ENCODE results near the gene LPAR3.
"Not testable (repeated sequence)": the region's sequence is repeated elsewhere in the genome, so short reads cannot be mapped to it uniquely, and the experiment has no call there.

LPAR3 gene

DNA sequence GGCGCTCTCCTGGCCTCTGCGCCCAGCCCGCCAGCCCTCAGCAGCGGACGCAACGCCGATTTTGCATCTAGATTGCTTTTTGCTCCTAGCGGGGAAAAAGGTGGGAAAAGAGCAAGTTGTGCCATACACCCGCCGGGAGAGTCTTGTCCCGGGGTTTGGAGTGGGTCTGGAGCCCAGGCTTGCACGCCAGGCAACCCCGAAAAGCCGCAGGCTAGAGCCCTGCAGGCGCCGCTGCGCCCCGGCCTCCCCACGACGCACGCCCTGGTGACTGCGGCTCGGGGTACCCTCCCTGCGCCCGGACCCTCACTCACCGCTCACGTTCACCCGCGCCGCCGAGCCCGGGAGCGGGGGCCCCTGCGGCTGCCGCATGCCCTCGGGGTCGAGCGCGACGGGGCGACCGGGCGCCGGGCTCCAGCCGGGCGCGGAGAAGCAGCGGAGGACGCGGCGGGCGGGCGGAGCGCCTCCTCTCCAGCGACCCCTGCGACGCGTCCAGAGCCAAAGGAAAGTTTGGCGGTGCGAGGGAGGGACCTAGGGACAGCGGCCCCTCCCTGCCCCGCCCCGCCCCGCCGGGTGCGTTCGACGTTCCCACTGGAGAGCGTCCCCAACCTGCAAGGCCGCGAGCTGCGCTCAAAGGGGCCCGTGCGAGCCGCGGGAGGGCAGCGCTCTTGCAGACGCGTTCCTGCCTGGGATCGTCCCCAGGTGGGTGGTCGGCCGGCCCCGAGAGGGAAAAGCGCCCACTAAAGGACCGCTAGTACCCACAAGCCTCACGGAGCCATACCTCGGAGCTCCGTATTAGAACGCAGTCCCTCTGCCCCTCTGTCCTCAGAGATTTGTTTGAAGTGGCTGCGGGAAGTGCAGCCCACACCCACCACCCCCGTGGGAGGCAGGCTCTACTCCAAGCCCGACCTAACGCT, at the start of gene LPAR3:
Gene LPAR3 (minus strand): TSS at position 502 of the 914 bp plus-strand sequence. CDS start 27,086 bp downstream, outside the sequence.
- peak; percentile 60 for DNase-seq

DNA sequence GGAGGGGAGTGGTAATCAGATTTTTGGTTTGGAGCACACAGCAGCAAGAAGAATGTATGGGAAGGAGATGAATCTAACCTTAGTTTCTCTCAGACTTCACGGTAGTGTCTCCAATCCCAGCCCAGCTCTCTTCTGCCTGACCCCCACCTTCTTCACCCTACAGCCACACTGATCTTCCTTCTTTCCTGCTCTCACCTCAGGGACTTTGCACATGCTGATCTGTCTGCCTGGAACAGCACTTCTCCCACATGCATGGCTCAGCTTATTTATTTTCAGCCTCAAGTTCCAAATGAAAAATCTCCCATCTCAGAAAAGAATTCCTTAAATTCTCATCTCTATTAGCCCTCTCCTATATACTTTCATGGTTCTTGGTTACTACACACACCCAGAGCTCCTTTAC, 48.8 kb upstream of the LPAR3 start:
- DNase-seq: no peak

DNA sequence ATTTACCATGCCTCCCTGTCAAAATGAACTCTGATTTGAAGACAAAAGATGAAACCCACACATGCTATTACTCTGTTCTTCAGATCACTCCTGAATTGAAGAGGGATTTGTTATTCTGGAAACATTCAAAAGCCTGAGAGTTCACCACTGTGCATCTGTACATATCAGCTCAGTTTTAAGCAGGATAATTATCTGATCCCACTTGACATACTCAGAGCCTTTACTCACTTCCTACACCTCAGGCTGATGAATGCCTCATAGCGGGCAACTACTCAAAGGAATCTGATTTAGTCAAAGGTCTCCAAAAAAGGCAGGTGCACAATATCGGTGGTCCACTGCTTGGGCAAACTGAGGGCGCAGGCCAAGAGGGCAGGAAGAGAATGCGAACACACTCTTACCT, 47.5 kb upstream of the LPAR3 start:
- no peak for DNase-seq

DNA sequence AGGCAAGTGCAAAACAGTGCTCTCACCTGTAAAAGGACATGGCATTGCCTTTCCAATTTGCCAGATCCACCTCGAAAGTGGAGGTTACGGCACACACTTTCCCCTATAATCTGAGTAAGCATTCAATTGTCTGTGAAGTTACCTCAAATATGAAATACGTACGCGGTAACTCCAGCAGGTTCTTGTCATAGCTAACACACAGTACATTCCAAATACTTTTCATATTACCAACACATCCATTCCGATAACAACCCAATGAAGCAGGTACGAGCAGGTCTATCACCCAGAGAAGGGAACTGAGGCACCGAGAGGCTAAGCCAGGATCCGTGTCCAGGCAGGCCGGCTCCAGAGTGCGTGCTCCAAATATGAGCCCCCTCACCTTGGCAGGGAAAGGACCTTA, 46.8 kb upstream of the LPAR3 start:
- no peak for DNase-seq

GRCh38 chr1:84939151-84939550, 46.1 kb upstream of the LPAR3 start:
- no peak for DNase-seq

GRCh38 chr1:84936116-84936810, 43.3 kb upstream of the LPAR3 start:
- peak; percentile 88 for DNase-seq

GRCh38 chr1:84933011-84933611, 40.1 kb upstream of the LPAR3 start:
- DNase-seq: no peak

GRCh38 chr1:84930831-84931230, 37.8 kb upstream of the LPAR3 start:
- DNase-seq: no peak

DNA sequence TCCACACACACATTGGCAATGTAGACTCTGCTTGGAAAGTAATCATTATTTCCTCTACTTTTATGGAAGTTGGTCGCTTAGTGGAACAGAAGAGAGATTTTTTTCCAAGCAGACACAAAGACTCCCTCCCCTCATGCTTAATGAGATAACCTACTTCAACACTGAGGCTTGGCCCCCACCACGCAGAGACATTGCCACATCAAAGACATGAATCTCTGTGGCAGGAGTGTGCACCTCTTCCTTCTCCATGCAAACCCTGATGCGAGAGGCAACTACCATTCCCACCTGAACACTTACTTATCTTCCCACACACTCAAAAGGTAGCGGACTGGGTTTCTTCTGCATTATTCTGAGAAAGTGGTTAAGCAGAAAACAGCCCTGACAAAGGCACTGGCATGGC, 37.3 kb upstream of the LPAR3 start:
- DNase-seq: no peak

- no peak for DNase-seq
Measured at GRCh38 chr1:84929581-84929980, 36.6 kb upstream of the LPAR3 start.

DNA sequence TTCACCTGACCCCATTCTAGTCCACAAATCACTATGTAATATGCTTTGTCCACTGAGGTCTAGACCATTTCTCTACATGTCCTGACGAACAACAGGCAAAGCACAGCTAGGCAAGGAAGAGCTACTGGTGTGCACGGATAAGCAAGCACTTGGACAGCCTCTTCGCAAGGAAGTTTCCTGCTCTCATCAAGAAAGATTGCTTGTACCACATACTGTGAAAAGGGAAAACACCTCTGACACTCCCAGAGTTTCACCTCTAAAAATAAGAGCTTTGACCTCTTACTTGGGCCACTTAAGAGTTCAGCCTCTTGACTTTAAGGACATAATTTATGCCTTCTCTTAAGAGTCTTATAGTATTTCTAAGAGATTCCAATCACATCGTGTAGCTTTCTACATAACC, 36.0 kb upstream of the LPAR3 start:
- DNase-seq: no peak

GRCh38 chr1:84923317-84923716, 30.3 kb upstream of the LPAR3 start:
- DNase-seq: no peak

- DNase-seq: no peak
Measured at GRCh38 chr1:84920159-84920558, 27.2 kb upstream of the LPAR3 start.

DNA sequence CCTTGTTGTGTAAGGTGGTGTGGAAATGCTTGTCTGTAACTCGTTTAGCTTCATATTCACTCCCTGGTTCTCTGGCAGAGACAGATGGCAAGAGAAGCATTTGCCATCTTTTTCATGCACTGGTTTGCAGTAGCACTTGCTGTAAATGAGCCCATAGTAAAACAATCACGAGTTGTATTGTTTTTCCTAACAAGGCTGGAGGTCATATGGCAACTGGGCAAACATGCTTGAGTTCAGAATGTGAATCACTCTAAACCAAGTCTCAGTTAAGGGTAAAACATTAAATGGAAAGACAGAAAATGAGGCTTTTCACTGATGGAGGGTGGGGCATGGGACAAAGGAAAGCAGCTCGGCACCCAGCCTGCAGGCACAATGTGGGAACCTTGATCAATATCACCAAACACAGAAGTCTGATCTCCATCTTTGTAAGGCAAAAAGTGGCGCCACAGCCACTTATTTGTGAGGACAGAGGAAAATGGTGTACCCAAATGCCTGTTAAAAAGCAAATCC, 26.5 kb upstream of the LPAR3 start:
- DNase-seq: no peak

- DNase-seq: no peak
Measured at GRCh38 chr1:84918726-84919336, 25.8 kb upstream of the LPAR3 start.

- DNase-seq: no peak
Measured at GRCh38 chr1:84916897-84917296, 23.9 kb upstream of the LPAR3 start.

DNA sequence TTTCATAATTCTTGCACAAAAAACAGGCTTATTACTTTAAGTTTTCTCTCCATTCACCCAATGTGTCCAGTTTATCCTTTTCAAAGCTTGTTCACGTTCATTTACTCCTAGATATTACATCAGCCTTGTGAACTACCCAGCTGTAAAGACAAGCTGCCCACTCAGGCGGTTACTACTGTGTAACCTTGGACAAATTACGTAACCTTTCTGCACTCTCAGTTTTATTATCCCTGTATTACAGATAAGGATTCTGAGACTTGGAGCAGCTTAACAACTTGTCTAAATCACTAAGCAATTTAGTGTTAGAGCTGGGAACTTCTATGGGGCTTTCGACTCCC, 20.5 kb upstream of the LPAR3 start:
- peak; percentile 23 for DNase-seq

DNA sequence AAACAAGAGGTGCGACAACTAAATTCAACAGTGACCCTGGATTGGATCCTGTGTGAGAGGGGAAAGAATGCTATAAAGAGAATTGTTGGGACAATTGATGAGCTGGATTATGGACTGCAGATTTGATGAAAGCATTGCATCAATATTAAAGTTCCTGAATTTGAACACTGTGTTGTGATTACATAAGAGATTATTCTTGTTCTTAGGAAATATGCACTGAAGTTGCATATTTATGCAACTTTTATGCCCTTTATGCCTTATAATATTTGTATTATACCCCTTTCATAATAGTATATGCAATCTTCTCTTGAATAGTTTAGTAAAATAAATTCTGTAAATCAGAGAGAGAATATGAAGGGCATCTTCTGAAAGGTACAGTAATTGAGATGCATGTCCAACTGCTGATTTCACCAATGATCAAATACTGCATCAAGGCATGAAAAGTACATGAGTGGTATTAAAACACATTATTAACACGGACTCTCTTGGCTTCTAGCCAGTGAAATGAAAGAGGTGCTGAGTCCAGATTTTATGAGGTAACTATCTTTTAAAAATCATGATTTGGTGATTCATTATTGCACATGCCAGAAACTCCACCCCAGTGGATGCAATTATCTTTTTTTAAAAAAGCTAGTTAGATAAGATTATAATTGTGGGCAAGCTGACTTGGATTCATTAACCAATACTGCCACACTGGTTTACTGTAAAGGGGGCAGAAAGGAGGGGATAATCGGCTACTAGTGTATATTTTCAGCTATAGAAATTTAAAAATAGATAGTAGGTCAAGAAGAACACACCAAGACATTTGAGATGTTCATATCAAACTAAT, 19.9 kb upstream of the LPAR3 start:
- no peak for DNase-seq

DNA sequence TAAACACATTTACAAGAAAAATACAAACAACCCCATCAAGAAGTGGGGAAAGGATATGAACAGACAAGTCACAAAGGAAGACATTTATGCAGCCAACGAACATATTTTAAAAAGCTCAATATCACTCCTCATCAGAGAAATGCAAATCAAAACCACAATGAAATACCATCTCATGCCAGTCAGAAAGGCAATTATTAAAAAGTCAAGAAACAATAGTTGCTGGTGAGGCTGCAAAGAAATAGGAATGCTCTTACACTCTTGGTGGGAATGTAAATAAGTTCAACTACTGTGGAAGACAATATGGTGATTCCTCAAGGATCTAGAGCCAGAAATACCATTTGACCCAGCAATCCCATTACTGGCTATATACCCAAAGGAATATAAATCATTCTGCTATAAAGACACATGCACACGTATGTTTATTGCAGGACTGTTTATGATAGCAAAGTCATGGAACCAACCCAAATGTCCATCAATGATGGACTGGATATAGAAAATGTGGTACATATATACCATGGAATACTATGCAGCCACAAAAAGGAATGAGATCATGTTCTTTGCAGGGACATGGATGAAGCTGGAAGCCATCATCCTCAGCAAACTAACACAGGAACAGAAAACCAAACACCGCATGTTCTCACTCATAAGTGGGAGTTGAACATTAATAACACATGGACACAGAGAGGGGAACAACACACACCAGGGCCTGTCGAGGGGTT, 15.9 kb upstream of the LPAR3 start:
- DNase-seq: not testable (repeated sequence)

DNA sequence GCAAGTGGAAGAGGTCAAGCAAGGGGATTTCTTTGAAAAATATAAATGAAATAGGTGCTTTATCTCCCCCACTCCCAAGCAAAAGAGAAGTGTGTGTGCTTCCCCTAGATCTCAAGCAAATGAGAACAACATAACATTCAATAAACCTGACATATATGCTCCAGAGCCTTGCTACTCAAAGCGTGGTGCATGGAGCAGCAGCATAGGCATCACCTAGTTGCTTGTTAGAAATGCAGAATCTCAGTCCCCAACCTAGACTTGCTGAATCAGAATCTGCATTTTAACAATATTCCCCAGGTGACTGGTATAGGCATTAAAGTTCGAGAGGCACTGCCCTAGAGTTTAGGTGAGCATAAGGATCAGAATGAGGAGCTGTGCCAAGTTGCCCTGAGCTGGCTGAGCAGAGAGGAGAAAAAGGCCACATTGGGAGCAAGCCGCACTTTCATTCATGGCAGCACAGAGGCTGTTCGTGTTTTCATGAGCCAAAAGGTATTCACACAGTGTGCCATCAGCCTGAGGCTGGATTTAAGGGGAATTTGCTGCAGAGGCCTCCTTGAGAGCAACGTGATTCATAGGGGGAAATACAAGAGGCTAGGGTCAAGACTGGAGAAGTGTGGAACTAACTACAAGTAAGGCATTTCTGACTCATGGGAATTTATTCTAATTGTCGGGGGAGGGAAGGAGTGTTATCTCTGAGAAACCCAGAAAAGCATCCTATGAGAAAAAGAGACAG, 14.3 kb upstream of the LPAR3 start:
- DNase-seq: no peak

- DNase-seq: not testable (repeated sequence)
Measured at GRCh38 chr1:84902727-84903126, 9.7 kb upstream of the LPAR3 start.
